GM10266 (cell line): Measurements from ENCODE around the gene LRP6.
"Not testable (repeated sequence)": the region's sequence is repeated elsewhere in the genome, so short reads cannot be mapped to it uniquely, and the experiment has no call there.

Experiments
- DNase-seq: peaks from one replicate; pipeline ENCODE4 v3.0.0; 2012; ENCODE audit errors: extremely low spot score
- CTCF ChIP-seq: IDR thresholded peaks from 2 replicates; pipeline ENCODE4 v1.5.1; 2012; ENCODE audit warnings: mild to moderate bottlenecking, low read depth; ENCODE audit not compliant: control insufficient read depth, insufficient read depth; ENCODE audit errors: missing control alignments

LRP6 gene

GRCh38 chr12:12159988-12160387 lies 106.9 kb downstream of the LRP6 start:
- TF ChIP-seq CTCF = no peak
- no peak for DNase-seq

DNA sequence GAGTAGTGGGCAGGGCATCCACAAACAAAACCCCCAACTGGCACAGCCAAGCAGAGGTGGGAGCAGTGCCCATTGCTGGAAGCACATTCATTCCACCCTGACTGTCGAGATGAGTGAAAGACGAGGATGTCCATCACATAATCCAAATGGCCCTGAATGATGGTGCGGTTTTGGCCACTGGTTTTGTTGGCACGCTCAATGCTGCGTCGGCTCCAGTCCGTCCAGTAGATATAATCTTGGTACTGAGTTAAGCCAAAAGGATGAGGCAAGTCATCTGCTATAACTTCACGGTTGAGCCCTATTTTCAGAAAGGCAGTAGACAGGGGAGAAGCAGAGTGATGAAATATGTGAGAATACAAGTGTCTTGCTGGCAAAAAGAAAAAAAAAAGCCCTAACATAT lies 108.0 kb downstream of the LRP6 start:
- DNase-seq = no peak
- no peak for TF ChIP-seq CTCF

DNA sequence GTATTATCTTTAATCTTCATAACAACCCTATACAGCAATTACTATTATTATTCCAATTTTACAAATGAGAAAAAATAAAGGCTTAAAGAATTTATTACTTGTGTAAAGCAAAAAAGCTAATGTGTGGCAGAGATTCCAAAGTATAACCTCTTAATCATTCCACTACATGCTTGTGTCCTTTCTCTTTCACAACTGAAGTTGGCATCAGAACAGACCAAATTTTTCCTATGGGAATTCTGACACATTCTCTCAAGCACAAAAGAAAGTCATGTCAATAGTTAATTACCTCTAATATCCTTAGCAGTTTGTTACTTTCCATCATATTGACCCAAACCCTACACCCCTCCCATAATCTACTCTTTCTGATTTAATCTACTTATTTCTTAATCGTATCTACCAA lies 109.4 kb downstream of the LRP6 start:
- DNase-seq = no peak
- no peak for TF ChIP-seq CTCF

DNA sequence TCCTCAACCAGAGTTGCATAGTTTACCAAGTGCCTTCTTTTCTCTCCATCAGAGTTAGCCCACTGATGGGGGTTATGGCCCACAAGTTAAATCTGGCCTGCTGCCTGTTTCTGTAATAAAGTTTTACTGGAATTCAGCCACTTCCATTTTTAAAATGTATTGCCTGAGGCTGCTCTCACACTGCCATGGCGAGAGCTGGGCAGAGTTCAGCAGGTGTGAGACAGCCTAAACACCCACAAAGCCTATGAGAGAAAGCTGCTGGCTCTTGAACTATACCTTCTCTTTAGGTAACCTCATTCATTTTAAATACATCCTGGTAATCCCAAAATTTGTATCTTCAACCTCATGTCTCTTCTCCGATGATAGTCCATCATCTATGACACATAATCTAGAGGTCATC lies 110.0 kb downstream of the LRP6 start:
- TF ChIP-seq CTCF = no peak
- DNase-seq = no peak

DNA sequence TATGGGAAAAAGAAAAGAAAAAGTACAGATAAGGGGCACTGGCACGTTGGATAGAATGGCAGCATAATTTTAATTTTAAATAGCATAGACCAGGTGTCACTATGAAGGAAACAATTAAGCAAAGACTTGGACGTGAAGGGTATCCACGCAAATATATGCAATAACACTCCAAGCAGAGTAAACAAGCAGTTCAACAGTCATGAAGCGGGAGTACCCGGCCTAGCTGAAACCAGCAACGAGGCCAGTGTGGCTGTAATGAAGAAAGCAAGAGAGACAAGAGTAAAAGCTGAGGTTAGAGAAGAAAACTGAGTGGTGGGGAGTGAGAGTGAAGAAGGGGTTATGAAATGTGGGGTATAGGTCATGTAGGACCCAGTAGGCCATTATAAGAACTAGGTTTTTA lies 110.7 kb downstream of the LRP6 start:
- DNase-seq = no peak
- no peak for TF ChIP-seq CTCF

DNA sequence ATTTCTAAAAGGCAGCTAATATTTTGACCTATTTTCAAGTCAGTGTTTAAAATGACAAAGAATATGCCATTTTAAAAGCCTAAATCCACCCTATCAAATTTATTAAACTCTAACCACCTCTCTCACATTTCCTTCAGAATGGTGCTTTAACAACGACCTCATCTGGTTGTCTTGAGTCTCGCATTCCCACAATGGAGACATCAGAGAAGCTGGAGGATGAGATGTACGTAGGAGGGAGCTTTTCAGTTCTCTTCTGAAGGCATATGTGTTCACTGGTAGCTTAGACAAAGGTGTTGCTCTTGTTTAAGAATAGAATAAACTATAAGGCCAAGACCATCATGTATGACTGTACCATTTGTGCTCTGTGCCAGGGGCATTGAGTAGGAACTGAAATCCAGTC lies 113.2 kb downstream of the LRP6 start:
- no peak for DNase-seq
- no peak for TF ChIP-seq CTCF

DNA sequence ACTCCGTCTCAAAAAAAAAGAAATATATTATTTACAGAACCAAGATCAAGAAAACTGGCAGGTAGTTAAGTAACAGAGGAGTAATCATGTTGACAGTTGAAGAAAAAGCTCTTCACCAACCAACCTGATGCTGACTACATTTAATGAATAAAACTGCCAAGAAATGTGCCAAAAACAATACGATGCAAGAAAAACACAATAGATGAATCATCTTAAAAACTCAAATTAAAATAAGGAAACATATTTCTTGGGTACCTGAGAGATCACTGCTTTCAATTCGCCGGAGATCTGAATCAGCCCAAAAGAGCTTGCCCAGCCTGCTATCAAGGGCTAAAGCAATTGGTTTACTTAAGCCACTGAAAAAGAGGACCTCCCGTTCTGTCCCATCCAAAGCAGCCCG lies 119.7 kb downstream of the LRP6 start:
- no peak for DNase-seq
- TF ChIP-seq CTCF = no peak

- not testable (repeated sequence) for DNase-seq
Observed at GRCh38 chr12:12144531-12144930, 122.3 kb downstream of the LRP6 start.
